ENCODE measurements around the gene PPIL4. TPM values are rescaled to one million over a fixed set of nuclear protein-coding genes. Genes with fewer than 3 reads are reported as not detected.

Gene PPIL4, protein sequence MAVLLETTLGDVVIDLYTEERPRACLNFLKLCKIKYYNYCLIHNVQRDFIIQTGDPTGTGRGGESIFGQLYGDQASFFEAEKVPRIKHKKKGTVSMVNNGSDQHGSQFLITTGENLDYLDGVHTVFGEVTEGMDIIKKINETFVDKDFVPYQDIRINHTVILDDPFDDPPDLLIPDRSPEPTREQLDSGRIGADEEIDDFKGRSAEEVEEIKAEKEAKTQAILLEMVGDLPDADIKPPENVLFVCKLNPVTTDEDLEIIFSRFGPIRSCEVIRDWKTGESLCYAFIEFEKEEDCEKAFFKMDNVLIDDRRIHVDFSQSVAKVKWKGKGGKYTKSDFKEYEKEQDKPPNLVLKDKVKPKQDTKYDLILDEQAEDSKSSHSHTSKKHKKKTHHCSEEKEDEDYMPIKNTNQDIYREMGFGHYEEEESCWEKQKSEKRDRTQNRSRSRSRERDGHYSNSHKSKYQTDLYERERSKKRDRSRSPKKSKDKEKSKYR
- 35.8 and 37.2 TPM in 2 replicates for polyA plus RNA-seq (2013)

GRCh38 chr6:149545754-149546471 lies at the start of gene PPIL4:
PPIL4 (minus strand) TSS chr6:149546043; CDS start chr6:149546005, 38 bp downstream.
- Histone ChIP-seq H4K91ac (ENCODE audit: low read depth, low read length) (peak within 1 kb of the TSS; percentile 75), H3K4me3 (ENCODE audit: low read depth, low read length) (peak within 1 kb of the TSS; percentile 98), H3K14ac (ENCODE audit: low read length) (peak within 1 kb of the TSS; percentile 57), H2BK120ac (ENCODE audit: insufficient read depth, low read length, poor library complexity) (peak within 1 kb of the TSS; percentile 75), H3K23ac (ENCODE audit: low read length) (peak within 1 kb of the TSS; percentile 34), H2AFZ (ENCODE audit: insufficient read depth, low read length, poor library complexity) (peak within 1 kb of the TSS; percentile 98), H3K9me3 (ENCODE audit: insufficient read depth, low read depth, low read length) (no peaks in the 10 kb centered on the region), H4K8ac (ENCODE audit: low read depth, low read length) (peak within 1 kb of the TSS; percentile 90), H2BK12ac (ENCODE audit: low read length) (no peak within 1 kb of the TSS), H4K12ac (ENCODE audit: low read depth, low read length) (peak within 1 kb of the TSS; percentile 91), H3K27me3 (ENCODE audit: insufficient read depth, low read length) (no peaks in the 10 kb centered on the region), H3K27ac (ENCODE audit: low read depth, low read length) (peak within 1 kb of the TSS; percentile 89), H2AK5ac (ENCODE audit: low read length) (peak within 1 kb of the TSS; percentile 95), H3K79me2 (ENCODE audit: control insufficient read depth, insufficient read depth, low read length, poor library complexity) (peaks cover 8% of the 10 kb centered on the region), H3K9ac (ENCODE audit: low read length) (peak within 1 kb of the TSS; percentile 97), H3K4ac (ENCODE audit: low read depth, low read length) (peak within 1 kb of the TSS; percentile 77), H3K18ac (ENCODE audit: low read length) (peak within 1 kb of the TSS; percentile 80), H3K79me1 (ENCODE audit: low read length) (peaks cover 12% of the 10 kb centered on the region), H3K36me3 (ENCODE audit: control insufficient read depth in 1 of 2, insufficient read depth in 2 of 2, low read length in 2 of 2) (no peaks in the 10 kb centered on the region), H2BK5ac (ENCODE audit: low read depth, low read length, poor library complexity) (peak within 1 kb of the TSS; percentile 69), H3K4me2 (ENCODE audit: low read length) (peak within 1 kb of the TSS; percentile 99), H3K4me1 (ENCODE audit: control insufficient read depth in 1 of 2, insufficient read depth in 2 of 2, low read length in 2 of 2) (peaks cover 2 to 4% of the 10 kb centered on the region in 2 experiments)
- WGBS (ENCODE audit: extremely low coverage, insufficient coverage, insufficient read length) = no CpG with 5 or more reads among the region's 71 CpGs
- peak; percentile 97 to 98 for DNase-seq

DNA sequence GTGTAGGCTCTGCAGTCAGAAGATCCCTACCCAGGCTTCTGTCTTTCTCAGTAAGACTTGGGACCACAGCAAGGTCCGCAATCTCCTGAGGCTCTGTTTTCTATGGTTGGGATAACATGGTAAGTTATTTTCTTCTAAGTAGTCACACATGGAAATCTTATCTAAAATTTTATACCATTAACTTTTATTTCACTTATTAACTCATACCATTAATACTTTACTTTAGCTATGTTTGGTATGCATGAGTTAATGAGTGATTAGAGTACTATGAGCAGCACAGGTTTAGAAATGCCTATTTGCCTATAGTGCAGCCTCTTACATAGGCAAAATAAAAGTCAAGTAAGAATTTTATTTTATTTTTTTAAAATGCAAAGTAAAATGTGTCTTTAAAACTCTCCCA lies 47.6 kb upstream of the PPIL4 start:
- H3K4me1 ChIP-seq (ENCODE audit: control insufficient read depth in 1 of 2, insufficient read depth in 2 of 2, low read length in 2 of 2) = no peaks in the 10 kb centered on the region
- no peaks in the 10 kb centered on the region for H3K79me1 ChIP-seq (ENCODE audit: low read length)
- no peak overlapping the region for H4K91ac ChIP-seq (ENCODE audit: low read depth, low read length)
- no peak for DNase-seq
- H2BK12ac ChIP-seq (ENCODE audit: low read length) = no peak overlapping the region
- H3K27me3 ChIP-seq (ENCODE audit: insufficient read depth, low read length) = no peaks in the 10 kb centered on the region
- H3K18ac ChIP-seq (ENCODE audit: low read length) = no peak overlapping the region
- no peaks in the 10 kb centered on the region for H3K9me3 ChIP-seq (ENCODE audit: insufficient read depth, low read depth, low read length)
- no peak overlapping the region for H3K4ac ChIP-seq (ENCODE audit: low read depth, low read length)
- no peak overlapping the region for H4K8ac ChIP-seq (ENCODE audit: low read depth, low read length)
- no peak overlapping the region for H2BK120ac ChIP-seq (ENCODE audit: insufficient read depth, low read length, poor library complexity)
- peaks cover 18 to 20% of the 10 kb centered on the region in 2 experiments for H3K36me3 ChIP-seq (ENCODE audit: control insufficient read depth in 1 of 2, insufficient read depth in 2 of 2, low read length in 2 of 2)
- H4K12ac ChIP-seq (ENCODE audit: low read depth, low read length) = no peak overlapping the region
- no peak overlapping the region for H2BK5ac ChIP-seq (ENCODE audit: low read depth, low read length, poor library complexity)
- H3K14ac ChIP-seq (ENCODE audit: low read length) = no peak overlapping the region
- no peak overlapping the region for H2AFZ ChIP-seq (ENCODE audit: insufficient read depth, low read length, poor library complexity)
- no peak overlapping the region for H3K27ac ChIP-seq (ENCODE audit: low read depth, low read length)
- no peak overlapping the region for H3K4me2 ChIP-seq (ENCODE audit: low read length)
- H3K4me3 ChIP-seq (ENCODE audit: low read depth, low read length) = no peak overlapping the region
- no CpG with 5 or more reads among the region's 1 CpG for WGBS (ENCODE audit: extremely low coverage, insufficient coverage, insufficient read length)
- no peak overlapping the region for H3K23ac ChIP-seq (ENCODE audit: low read length)
- no peak overlapping the region for H2AK5ac ChIP-seq (ENCODE audit: low read length)
- no peaks in the 10 kb centered on the region for H3K79me2 ChIP-seq (ENCODE audit: control insufficient read depth, insufficient read depth, low read length, poor library complexity)
- H3K9ac ChIP-seq (ENCODE audit: low read length) = no peak overlapping the region

DNA sequence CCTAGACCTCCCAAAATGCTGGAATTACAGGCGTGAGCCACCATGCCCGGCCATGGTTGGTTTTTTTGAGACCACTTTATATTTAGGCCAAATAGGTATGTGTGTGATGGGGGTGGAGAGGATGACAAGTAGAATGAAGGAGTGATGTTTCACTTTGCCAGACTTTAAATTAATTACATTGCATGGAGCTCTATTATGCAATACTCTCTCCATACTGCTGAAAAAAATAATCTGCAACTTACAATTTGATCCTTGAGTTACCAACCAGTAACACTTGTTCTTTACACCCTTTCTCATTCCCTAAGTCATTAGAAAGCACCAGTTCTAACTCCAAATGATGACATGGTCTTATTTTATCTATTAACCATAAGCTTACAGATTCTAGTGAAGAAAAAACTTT lies 47.1 kb upstream of the PPIL4 start:
- no peak overlapping the region for H2AK5ac ChIP-seq (ENCODE audit: low read length)
- no peak for DNase-seq
- no peak overlapping the region for H3K4me3 ChIP-seq (ENCODE audit: low read depth, low read length)
- H3K27me3 ChIP-seq (ENCODE audit: insufficient read depth, low read length) = no peaks in the 10 kb centered on the region
- no peak overlapping the region for H3K14ac ChIP-seq (ENCODE audit: low read length)
- H3K23ac ChIP-seq (ENCODE audit: low read length) = no peak overlapping the region
- no peak overlapping the region for H3K4me2 ChIP-seq (ENCODE audit: low read length)
- H3K4ac ChIP-seq (ENCODE audit: low read depth, low read length) = no peak overlapping the region
- no peak overlapping the region for H2BK5ac ChIP-seq (ENCODE audit: low read depth, low read length, poor library complexity)
- no peaks in the 10 kb centered on the region for H3K4me1 ChIP-seq (ENCODE audit: control insufficient read depth in 1 of 2, insufficient read depth in 2 of 2, low read length in 2 of 2)
- H4K8ac ChIP-seq (ENCODE audit: low read depth, low read length) = no peak overlapping the region
- H2BK120ac ChIP-seq (ENCODE audit: insufficient read depth, low read length, poor library complexity) = no peak overlapping the region
- H3K79me1 ChIP-seq (ENCODE audit: low read length) = no peaks in the 10 kb centered on the region
- no peak overlapping the region for H3K18ac ChIP-seq (ENCODE audit: low read length)
- H2AFZ ChIP-seq (ENCODE audit: insufficient read depth, low read length, poor library complexity) = no peak overlapping the region
- H2BK12ac ChIP-seq (ENCODE audit: low read length) = no peak overlapping the region
- no peaks in the 10 kb centered on the region for H3K9me3 ChIP-seq (ENCODE audit: insufficient read depth, low read depth, low read length)
- peaks cover 18% of the 10 kb centered on the region in 2 experiments for H3K36me3 ChIP-seq (ENCODE audit: control insufficient read depth in 1 of 2, insufficient read depth in 2 of 2, low read length in 2 of 2)
- no CpG with 5 or more reads among the region's 2 CpGs for WGBS (ENCODE audit: extremely low coverage, insufficient coverage, insufficient read length)
- H3K27ac ChIP-seq (ENCODE audit: low read depth, low read length) = no peak overlapping the region
- H4K12ac ChIP-seq (ENCODE audit: low read depth, low read length) = no peak overlapping the region
- no peak overlapping the region for H3K9ac ChIP-seq (ENCODE audit: low read length)
- no peaks in the 10 kb centered on the region for H3K79me2 ChIP-seq (ENCODE audit: control insufficient read depth, insufficient read depth, low read length, poor library complexity)
- H4K91ac ChIP-seq (ENCODE audit: low read depth, low read length) = no peak overlapping the region

DNA sequence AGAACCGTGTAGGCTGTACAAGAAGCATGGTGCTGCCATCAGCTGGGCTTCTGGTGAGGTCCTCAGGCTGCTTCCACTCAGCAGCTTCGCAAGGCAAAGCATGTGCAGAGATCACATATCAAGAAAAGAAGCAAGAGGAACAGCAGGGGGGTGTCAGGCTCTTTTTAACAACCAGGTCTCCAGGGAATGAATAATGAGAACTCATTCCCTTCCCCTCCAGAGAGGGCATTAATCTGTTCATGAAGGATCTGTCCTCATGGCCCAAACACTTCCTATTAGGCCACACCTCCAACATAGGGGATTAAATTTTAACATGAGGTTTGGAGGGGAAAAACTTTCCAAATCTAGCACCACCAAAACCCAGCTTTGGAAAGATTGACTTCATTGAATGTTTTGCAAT lies 40.3 kb upstream of the PPIL4 start:
- H3K14ac ChIP-seq (ENCODE audit: low read length) = no peak overlapping the region
- no CpG with 5 or more reads among the region's 2 CpGs for WGBS (ENCODE audit: extremely low coverage, insufficient coverage, insufficient read length)

More for the DNA sequence above, 40.3 kb upstream of the PPIL4 start:
- H2BK5ac ChIP-seq (ENCODE audit: low read depth, low read length, poor library complexity) = no peak overlapping the region
- H3K27me3 ChIP-seq (ENCODE audit: insufficient read depth, low read length) = no peaks in the 10 kb centered on the region
- no peak overlapping the region for H2AK5ac ChIP-seq (ENCODE audit: low read length)
- no peak overlapping the region for H3K23ac ChIP-seq (ENCODE audit: low read length)
- no peak overlapping the region for H3K4me2 ChIP-seq (ENCODE audit: low read length)
- H3K27ac ChIP-seq (ENCODE audit: low read depth, low read length) = no peak overlapping the region
- H3K79me1 ChIP-seq (ENCODE audit: low read length) = no peaks in the 10 kb centered on the region
- H3K9ac ChIP-seq (ENCODE audit: low read length) = no peak overlapping the region
- no peak for DNase-seq
- H2BK12ac ChIP-seq (ENCODE audit: low read length) = no peak overlapping the region
- H2BK120ac ChIP-seq (ENCODE audit: insufficient read depth, low read length, poor library complexity) = no peak overlapping the region
- no peak overlapping the region for H4K12ac ChIP-seq (ENCODE audit: low read depth, low read length)
- H3K9me3 ChIP-seq (ENCODE audit: insufficient read depth, low read depth, low read length) = no peaks in the 10 kb centered on the region
- no peaks in the 10 kb centered on the region for H3K4me1 ChIP-seq (ENCODE audit: control insufficient read depth in 1 of 2, insufficient read depth in 2 of 2, low read length in 2 of 2)
- H3K79me2 ChIP-seq (ENCODE audit: control insufficient read depth, insufficient read depth, low read length, poor library complexity) = no peaks in the 10 kb centered on the region
- H3K18ac ChIP-seq (ENCODE audit: low read length) = no peak overlapping the region
- no peak overlapping the region for H3K4ac ChIP-seq (ENCODE audit: low read depth, low read length)
- peaks cover 11 to 15% of the 10 kb centered on the region in 2 experiments for H3K36me3 ChIP-seq (ENCODE audit: control insufficient read depth in 1 of 2, insufficient read depth in 2 of 2, low read length in 2 of 2)
- H4K8ac ChIP-seq (ENCODE audit: low read depth, low read length) = no peak overlapping the region
- no peak overlapping the region for H2AFZ ChIP-seq (ENCODE audit: insufficient read depth, low read length, poor library complexity)
- H3K4me3 ChIP-seq (ENCODE audit: low read depth, low read length) = no peak overlapping the region
- no peak overlapping the region for H4K91ac ChIP-seq (ENCODE audit: low read depth, low read length)
